Esophagus muscularis mucosa (tissue), 3 donors: Measurements from ENCODE around the gene CCL11.

Source experiments
- CTCF ChIP-seq, 3 experiments: fragments of 200-600 bp in 2 of 3; fragments of 450-650 bp in 1 of 3; sonication (generic) in 2 of 3; IDR thresholded peaks; one replicate each; pipeline ENCODE4 v1.5.1; 2017 to 2019; ENCODE audit warnings: antibody characterized with exemption in 3 of 3, mild to moderate bottlenecking in 2 of 3, moderate library complexity in 1 of 3
- POLR2A ChIP-seq: fragments of 450-650 bp; IDR thresholded peaks from one replicate; pipeline ENCODE4 v1.6.1; 2017; ENCODE audit warnings: antibody characterized with exemption, moderate library complexity, mild to moderate bottlenecking, low read depth

DNA sequence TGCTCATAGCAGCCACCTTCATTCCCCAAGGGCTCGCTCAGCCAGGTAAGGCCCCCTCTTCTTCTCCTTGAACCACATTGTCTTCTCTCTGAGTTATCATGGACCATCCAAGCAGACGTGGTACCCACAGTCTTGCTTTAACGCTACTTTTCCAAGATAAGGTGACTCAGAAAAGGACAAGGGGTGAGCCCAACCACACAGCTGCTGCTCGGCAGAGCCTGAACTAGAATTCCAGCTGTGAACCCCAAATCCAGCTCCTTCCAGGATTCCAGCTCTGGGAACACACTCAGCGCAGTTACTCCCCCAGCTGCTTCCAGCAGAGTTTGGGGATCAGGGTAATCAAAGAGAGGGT lies 30.2 kb upstream of the CCL11 start:
- TF ChIP-seq CTCF (IDR thresholded peaks at IDR 0.05) (no peak), POLR2A (no peak)
